Measurements from ENCODE around the gene CBR4. TPM values are rescaled to one million over a fixed set of nuclear protein-coding genes. Genes with fewer than 3 reads are reported as not detected.

The CBR4 gene
- total RNA-seq, 1 experiment from 2014 or later = 5.0 TPM

- DNase-seq (ENCODE audit: low read depth) = no peak
Observed at GRCh38 chr4:169033660-169034059, 23.6 kb upstream of the CBR4 start.

- DNase-seq (ENCODE audit: low read depth) = no peak
Observed at GRCh38 chr4:169032883-169033645, 23.0 kb upstream of the CBR4 start.

DNA sequence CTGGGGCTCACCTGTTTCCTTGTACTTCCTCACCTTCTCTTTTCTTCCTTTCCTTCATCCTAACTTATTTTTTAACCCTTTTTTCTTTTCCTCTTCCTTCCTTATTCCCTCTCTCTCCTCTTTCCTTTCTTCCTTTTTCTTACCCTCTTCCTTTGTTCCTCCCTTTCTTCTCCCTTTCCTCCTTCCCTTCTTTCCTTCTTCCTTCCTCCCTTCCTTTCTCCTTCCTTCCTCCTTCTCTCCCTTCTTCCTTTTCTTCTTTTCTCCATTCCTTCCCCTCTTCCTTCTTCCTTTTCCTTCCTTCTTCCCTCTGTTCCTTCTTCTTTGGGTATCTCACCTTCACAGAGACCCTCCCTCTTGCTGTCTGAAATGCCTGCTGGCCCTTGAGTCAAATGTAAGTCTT lies 22.1 kb upstream of the CBR4 start:
- no peak for DNase-seq (ENCODE audit: low read depth)

DNA sequence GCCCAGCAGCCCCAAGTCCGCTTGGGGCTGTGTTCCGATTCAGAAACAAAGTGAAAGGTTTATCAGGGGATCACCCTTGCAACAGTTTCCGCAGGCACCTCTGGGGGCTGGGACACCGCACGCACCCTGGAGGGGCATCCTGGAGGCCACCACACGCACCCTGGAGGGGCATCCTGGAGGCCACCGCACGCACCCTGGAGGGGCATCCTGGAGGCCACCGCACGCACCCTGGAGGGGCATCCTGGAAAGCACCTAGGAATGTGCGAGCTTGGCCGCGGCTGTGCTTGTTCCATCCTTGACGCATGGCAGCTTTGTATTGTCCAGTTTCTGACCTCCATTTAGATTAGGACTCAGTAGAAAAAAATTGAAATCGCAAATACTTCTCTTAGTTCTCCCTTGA lies 21.3 kb upstream of the CBR4 start:
- no peak for DNase-seq (ENCODE audit: low read depth)

DNA sequence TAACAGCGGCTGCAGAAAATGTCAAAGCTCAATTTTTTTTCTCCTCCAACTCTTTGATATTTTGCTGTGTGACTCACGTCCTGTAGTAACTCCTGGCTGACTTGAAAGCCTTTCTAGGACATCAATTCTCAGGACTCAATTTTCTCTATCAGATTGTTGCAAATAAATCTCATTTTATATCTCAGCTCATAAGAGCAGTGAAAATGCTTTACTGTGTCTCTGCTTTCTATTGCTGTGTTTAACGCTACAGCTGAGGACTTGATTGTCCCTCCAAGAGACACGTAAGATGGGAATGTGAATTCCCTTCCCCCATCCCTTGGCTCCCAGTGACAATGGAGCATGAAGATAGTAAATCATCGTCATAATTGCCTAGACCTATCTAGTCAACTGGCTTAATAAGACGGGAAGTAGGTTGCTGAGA lies 20.5 kb upstream of the CBR4 start:
- DNase-seq (ENCODE audit: low read depth) = no peak

DNA sequence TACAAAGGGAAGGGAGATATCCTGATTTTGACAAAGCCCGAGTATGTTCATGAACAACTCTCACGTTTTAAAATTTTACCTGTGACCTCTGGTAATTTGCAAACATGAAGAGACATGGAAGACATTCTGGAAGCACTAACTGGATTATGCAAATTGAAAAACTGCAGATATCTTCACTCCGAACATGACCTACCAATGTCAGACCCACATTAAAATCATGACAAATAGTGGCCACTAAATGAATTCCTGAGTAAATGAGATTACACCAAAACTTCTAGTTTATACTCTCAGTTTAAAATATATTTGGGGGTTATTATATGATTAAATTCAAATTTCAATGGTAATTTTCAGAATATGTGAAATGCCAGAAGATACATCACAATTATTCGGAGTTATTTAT lies 19.9 kb upstream of the CBR4 start:
- DNase-seq (ENCODE audit: low read depth) = no peak

DNA sequence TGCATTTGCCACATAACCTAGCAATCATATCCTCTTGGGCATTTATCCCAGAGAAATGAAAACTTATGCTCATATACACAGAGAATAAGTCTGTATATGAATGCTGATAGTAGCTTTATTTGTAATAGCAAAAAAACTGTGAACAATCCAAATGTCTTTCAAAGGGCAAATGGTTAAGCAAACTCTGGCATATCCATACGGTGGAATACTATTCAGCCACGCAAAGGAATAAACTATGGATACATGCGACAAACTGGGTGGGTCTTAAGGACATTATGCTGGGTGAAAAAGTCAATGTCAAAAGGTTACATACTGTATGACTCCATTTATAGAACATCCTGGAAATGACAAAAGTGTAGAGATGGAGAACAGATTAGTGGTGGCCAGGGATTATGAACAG lies 17.6 kb upstream of the CBR4 start:
- DNase-seq (ENCODE audit: low read depth) = no peak

DNA sequence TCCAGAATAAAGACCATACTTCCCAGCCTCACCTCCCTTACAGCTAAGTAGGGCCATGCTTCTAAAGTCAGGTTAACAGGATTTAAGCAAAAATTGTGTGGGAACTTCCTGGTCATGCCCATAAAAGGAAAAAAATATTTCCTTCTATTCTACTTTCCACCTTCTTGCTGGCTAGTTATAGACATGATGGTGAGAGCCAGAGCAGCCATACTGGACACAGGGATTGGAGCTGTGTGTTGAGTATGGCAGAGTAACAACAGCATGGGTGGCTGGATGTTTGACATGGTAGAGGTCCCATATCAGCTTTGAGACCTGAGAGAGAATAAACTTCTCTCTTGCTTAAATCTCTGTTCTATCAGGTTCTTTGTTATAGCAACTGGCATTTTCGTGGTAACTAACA lies 15.1 kb upstream of the CBR4 start:
- DNase-seq (ENCODE audit: low read depth) = no peak

DNA sequence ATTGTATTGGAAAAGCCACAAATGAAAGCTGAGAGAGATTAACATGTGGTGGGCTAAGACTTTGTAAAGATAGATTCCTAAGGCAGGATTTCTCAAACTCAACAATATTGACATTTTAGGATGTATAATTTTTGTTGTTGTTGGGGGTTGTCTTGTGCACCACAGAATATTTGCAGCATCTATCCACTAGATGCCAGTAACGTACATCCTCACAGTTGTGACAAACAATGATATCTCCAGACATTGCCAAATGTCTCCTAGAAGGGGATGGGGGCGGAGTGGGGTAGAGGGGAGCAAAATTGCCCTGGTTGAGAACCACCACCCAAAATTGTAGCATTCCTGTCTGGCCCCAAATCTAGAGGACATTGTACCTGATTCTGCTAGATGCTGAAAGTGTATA lies 14.7 kb upstream of the CBR4 start:
- peak; percentile 39 for DNase-seq (ENCODE audit: low read depth)

DNA sequence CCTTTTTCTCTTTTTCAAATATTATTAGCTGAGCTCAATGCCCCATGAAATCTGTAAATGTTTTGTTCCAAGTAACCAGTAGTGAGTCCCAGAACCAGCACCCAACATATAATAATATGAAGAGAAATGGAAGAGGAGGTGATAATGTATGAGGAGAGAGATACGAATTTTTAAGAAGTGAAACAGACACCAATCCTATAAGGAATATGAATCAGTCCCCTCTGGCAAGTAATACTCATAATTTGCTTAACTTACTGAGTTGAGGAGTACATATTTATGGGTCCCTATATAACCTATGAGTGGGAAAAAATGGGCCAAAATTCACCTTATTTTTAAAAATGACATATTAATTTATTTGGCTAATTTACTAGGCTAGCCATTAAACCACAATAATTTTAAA lies 8.4 kb upstream of the CBR4 start:
- no peak for DNase-seq (ENCODE audit: low read depth)

DNA sequence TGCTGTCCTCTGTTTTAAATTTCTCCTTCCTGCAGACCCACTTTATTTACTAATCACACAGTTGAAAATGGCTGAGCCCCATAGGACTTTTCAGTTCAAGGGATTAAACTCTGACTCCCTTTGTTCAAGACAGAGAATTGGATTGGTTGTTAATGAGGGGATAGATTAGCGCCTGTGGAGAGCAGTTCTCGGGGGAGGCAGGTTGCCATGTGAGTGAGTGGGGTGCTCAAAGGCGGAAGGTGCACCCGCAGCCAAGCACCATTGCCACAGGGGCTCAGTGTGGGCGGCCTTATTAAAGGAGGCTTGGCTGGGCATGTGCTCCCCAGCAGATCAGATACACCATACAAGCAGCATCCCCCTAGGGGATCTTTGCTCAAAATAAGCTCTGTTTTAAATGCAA lies 7.9 kb upstream of the CBR4 start:
- no peak for DNase-seq (ENCODE audit: low read depth)

DNA sequence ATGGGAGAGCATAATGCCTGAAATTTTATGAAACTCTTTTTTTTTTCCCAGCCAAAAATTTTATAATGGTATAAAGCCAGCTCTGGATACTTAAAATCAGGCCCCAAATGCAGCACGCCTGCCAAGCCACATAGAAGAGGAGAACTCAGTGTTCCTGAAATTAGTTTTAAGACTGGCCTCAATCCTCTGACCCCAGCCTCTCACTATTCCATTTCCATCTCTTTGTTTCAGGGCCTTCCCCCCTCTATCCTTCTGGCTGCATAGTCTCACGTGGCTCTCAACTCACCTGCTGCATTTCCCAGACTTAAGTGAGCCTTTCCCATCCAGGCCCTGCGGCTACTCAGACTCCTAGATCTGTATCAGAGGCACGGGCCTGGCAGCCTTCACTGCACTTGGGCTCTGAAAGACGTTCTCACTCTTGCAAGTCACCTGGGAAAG lies 5.2 kb upstream of the CBR4 start:
- no peak for DNase-seq (ENCODE audit: low read depth)

DNA sequence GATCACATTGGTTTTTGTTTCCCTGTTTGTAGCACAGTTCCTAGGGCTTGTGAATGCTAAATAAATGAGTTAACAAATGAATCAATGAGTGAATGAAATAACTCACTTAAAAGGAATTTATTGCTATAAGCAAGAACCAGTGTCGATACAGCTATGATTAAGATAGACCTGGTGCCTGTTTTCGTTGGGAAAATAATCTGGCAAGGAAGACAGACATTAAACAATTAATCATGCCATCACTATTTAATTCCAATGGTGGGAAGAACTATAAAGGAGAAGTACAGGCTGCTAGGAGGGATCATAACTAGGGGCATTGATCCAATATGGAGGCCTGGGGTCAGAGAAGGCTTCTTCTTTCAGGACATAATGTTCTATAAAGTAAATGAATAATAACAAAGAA lies 4.5 kb upstream of the CBR4 start:
- peak; percentile 33 for DNase-seq (ENCODE audit: low read depth)

DNA sequence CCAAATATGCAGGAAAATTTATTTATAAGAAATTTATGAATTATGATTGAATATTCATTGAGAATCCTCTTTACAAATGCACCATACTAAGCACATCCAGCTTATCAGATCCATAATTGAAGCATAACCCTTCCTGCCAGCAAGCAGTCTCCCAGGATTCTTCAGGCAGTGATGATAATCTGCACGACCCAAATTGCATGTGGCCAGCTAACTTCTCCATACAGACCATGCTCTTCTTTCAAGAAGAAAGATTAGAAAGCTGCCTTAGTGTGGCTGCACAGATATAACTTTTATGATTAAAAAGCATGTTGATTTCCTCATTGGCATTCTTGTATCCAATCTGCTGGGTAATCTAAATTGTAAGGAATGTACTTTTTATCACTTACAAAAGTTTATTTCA lies 3.3 kb upstream of the CBR4 start:
- no peak for DNase-seq (ENCODE audit: low read depth)

GRCh38 chr4:169012049-169012448 lies 2.0 kb upstream of the CBR4 start:
- no peak for DNase-seq (ENCODE audit: low read depth)

GRCh38 chr4:169009286-169010124 lies 550 bp downstream of the CBR4 start:
- peak; percentile 52 for DNase-seq (ENCODE audit: low read depth)

GRCh38 chr4:169005453-169006099 lies 4.5 kb downstream of the CBR4 start:
- DNase-seq (ENCODE audit: low read depth) = no peak

DNA sequence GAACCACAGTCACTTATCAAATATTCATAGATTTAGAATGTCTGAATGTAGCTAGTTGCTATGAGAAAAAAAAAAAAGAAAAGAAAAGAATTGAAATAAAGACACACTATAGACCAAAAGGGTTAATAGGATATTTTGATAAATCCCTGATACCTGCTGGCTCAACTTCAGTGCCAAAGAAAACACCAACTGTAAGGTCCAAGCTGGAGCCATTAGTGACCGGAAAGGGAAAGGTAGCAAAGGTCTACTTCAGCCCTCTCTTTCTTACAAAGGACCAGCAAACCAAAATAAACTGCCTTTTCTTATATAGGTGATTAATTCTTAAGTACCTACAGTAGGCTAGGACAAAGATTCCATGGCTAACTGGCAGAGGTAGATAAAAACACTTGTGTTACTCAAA lies 9.7 kb downstream of the CBR4 start:
- DNase-seq (ENCODE audit: low read depth) = no peak

DNA sequence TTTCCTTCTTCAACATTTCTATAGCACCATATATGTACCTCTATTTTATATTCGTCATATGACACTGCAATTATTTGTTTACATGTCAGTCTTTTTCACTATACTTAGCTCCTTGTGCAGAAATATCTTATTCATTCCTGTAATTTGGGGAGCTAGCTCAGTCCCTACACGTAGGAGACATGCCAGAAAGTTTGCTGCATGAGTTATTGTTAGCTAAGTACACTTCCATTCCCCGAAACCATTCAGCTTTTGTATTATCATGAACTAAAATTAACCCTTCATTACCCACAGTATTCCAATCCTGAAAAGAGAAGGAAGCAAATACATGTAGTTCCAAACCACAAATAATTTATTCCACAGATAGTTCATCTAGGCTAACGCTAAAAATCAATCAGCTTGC lies 10.2 kb downstream of the CBR4 start:
- DNase-seq (ENCODE audit: low read depth) = no peak

- no peak for DNase-seq (ENCODE audit: low read depth)
Observed at GRCh38 chr4:168998596-168998995, 11.5 kb downstream of the CBR4 start.

DNA sequence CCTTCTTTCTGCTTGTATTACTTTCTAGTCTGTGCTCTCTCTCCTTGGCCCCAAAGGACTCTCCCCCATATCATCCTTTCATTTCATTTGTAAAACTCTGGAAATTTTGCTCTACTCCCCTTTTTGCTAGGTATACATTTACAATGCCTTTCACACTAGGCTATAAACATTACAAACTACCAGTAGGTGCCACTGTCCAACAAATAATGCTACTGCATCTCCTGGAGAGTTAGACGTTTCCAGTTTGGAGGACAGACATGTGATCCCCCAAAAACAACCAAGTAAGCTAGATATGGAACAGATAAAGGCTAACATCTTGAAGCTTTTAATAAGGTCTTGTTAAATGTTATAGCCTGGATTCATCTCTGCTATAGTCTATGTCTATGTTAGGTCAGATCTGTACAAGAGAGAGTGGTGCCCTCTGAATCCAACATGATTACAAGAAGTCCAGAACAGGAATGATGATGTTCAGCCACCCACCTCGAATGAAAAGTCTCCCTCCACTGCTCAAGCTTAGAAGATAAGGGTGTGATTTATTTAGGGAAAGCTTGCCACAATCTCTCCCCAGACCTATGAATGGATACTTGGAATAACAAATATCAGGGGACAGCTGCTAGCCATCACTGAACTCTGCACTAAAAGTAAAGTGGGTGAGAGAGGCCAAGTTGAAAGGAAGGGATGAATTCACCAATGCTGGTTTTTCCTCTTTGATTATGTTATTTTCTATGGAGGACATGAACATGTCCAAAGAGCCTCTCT lies 14.3 kb downstream of the CBR4 start:
- DNase-seq (ENCODE audit: low read depth) = peak; percentile 13

GRCh38 chr4:168994958-168995357 lies 15.1 kb downstream of the CBR4 start:
- DNase-seq (ENCODE audit: low read depth) = no peak

Measured in M059J (cell line).